ENCODE measurements around the gene GMDS. TPM values are rescaled to one million over a fixed set of nuclear protein-coding genes. Genes with fewer than 3 reads are reported as not detected.

GMDS gene
- total RNA-seq, 5 donors from 2014 or later (not counting 1 experiment from before 2014, with no cell fraction given), result 12.9 to 21.5 (median 14.6) TPM

GRCh38 chr6:1703091-1703855 lies 542.1 kb downstream of the GMDS start:
- H3K27me3 Mint-ChIP-seq, result no peaks in the 10 kb centered on the region
- H3K36me3 Mint-ChIP-seq, result peaks cover 7% of the 10 kb centered on the region
- no peak overlapping the region for H3K4me3 Mint-ChIP-seq
- Histone ChIP-seq H3K27ac (ENCODE audit: low read length) (no peak overlapping the region), H3K4me3 (ENCODE audit: control insufficient read depth in 1 of 2, extremely low read depth in 1 of 2, low read length in 1 of 2) (no peak overlapping the region), H3K27me3 (replicated peaks in 1 of 2; ENCODE audit: control insufficient read depth in 2 of 2, extremely low read depth in 1 of 2, insufficient read depth in 2 of 2, low read length in 1 of 2) (no peaks in the 10 kb centered on the region), H3K9me3 (no peaks in the 10 kb centered on the region), H3K36me3 (ENCODE audit: control insufficient read depth in 2 of 2, extremely low read depth in 1 of 2, insufficient read depth in 1 of 2, low read length in 1 of 2) (no peaks in the 10 kb centered on the region), H3K4me1 (ENCODE audit: control insufficient read depth in 1 of 2, extremely low read depth in 1 of 2, insufficient read depth in 2 of 2, low read length in 2 of 2) (no peaks in the 10 kb centered on the region)
- DNase-seq (no peak), ATAC-seq (replicated peaks in 1 of 4) (no peak)
- no peaks in the 10 kb centered on the region for H3K4me1 Mint-ChIP-seq
- H3K9me3 Mint-ChIP-seq, result no peaks in the 10 kb centered on the region
- ChIA-PET CTCF (interaction anchor here in 1 of 2 donors (0.6 kb wide), 1 partner anchor 95 kb away, joined by 4 read pairs; no protein-coding TSS in a partner anchor), POLR2A (no interaction called here)
- 92% methylated on average over 2 of the region's 9 CpGs for WGBS (ENCODE audit: insufficient coverage)
- no peak overlapping the region for H3K27ac Mint-ChIP-seq

GRCh38 chr6:1702580-1703051 lies 542.8 kb downstream of the GMDS start:
- ChIA-PET CTCF (interaction anchor here in 1 of 2 donors (0.6 kb wide), 1 partner anchor 96 kb away, joined by 4 read pairs; no protein-coding TSS in a partner anchor), POLR2A (no interaction called here)
- H3K27me3 Mint-ChIP-seq, result no peaks in the 10 kb centered on the region
- DNase-seq (no peak), ATAC-seq (replicated peaks in 1 of 4) (no peak)
- H3K9me3 Mint-ChIP-seq, result no peaks in the 10 kb centered on the region
- Histone ChIP-seq H3K27me3 (replicated peaks in 1 of 2; ENCODE audit: control insufficient read depth in 2 of 2, extremely low read depth in 1 of 2, insufficient read depth in 2 of 2, low read length in 1 of 2) (no peaks in the 10 kb centered on the region), H3K4me1 (ENCODE audit: control insufficient read depth in 1 of 2, extremely low read depth in 1 of 2, insufficient read depth in 2 of 2, low read length in 2 of 2) (no peaks in the 10 kb centered on the region), H3K36me3 (ENCODE audit: control insufficient read depth in 2 of 2, extremely low read depth in 1 of 2, insufficient read depth in 1 of 2, low read length in 1 of 2) (no peaks in the 10 kb centered on the region), H3K27ac (ENCODE audit: low read length) (no peak overlapping the region), H3K4me3 (ENCODE audit: control insufficient read depth in 1 of 2, extremely low read depth in 1 of 2, low read length in 1 of 2) (no peak overlapping the region), H3K9me3 (no peaks in the 10 kb centered on the region)
- H3K4me3 Mint-ChIP-seq, result no peak overlapping the region
- peaks cover 13% of the 10 kb centered on the region for H3K36me3 Mint-ChIP-seq
- WGBS (ENCODE audit: insufficient coverage), result 90% methylated on average over 7 of the region's 8 CpGs
- H3K27ac Mint-ChIP-seq, result no peak overlapping the region
- H3K4me1 Mint-ChIP-seq, result no peaks in the 10 kb centered on the region

DNA sequence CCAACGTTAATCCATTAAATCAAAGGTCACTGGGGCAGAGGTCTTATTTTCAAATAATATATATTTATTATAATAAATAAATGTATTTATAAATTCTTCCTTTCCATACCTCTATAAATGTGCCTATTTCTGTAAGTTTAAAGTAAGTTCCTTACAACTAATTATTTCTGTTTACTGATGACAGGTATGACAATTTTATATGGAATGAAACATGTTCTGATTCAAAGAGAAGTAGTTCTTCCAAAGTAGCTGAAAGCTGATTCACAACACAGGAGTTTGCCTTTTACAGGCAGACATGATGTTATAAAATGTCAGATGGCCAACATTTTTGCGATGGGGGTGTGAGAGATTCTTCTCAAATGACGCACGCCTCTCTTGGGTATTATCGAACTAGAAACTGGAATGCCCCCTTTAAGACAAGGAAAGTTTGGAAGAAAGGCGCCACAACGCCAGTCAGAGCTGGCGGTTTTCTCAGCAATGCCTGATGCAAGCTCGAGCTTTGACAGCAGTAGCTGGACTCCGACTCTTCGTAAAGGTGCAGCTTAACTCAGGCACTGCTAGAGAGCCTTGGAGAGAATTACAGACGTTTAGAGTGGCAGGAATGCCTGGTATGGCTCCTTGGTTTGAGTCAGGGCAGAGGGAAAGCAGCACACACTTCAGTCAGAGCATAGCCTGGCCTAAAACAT lies 543.6 kb downstream of the GMDS start:
- Mint-ChIP-seq H3K27ac (no peak overlapping the region), H3K27me3 (no peaks in the 10 kb centered on the region), H3K4me3 (no peak overlapping the region), H3K36me3 (peaks cover 16% of the 10 kb centered on the region), H3K9me3 (no peaks in the 10 kb centered on the region), H3K4me1 (no peaks in the 10 kb centered on the region)
- 89% methylated on average over 10 of the region's 12 CpGs for WGBS (ENCODE audit: insufficient coverage)
- ChIA-PET POLR2A (no interaction called here), CTCF (no interaction called here)
- Histone ChIP-seq H3K4me1 (ENCODE audit: control insufficient read depth in 1 of 2, extremely low read depth in 1 of 2, insufficient read depth in 2 of 2, low read length in 2 of 2) (no peaks in the 10 kb centered on the region), H3K36me3 (ENCODE audit: control insufficient read depth in 2 of 2, extremely low read depth in 1 of 2, insufficient read depth in 1 of 2, low read length in 1 of 2) (no peaks in the 10 kb centered on the region), H3K27ac (ENCODE audit: low read length) (no peak overlapping the region), H3K27me3 (replicated peaks in 1 of 2; ENCODE audit: control insufficient read depth in 2 of 2, extremely low read depth in 1 of 2, insufficient read depth in 2 of 2, low read length in 1 of 2) (no peaks in the 10 kb centered on the region), H3K9me3 (no peaks in the 10 kb centered on the region), H3K4me3 (ENCODE audit: control insufficient read depth in 1 of 2, extremely low read depth in 1 of 2, low read length in 1 of 2) (no peak overlapping the region)
- no peak for ATAC-seq (replicated peaks in 1 of 4)
- no peak for DNase-seq

GRCh38 chr6:1700278-1700967 lies 545.0 kb downstream of the GMDS start:
- ATAC-seq (replicated peaks in 1 of 4) (no peak), DNase-seq (no peak)
- H3K27ac Mint-ChIP-seq, result no peak overlapping the region
- no peak overlapping the region for H3K4me3 ChIP-seq (ENCODE audit: control insufficient read depth in 1 of 2, extremely low read depth in 1 of 2, low read length in 1 of 2)
- no peaks in the 10 kb centered on the region for H3K9me3 Mint-ChIP-seq
- H3K27me3 ChIP-seq (replicated peaks in 1 of 2; ENCODE audit: control insufficient read depth in 2 of 2, extremely low read depth in 1 of 2, insufficient read depth in 2 of 2, low read length in 1 of 2), result no peaks in the 10 kb centered on the region
- no peak overlapping the region for H3K27ac ChIP-seq (ENCODE audit: low read length)
- 93% methylated on average over 9 of the region's 11 CpGs for WGBS (ENCODE audit: insufficient coverage)
- H3K4me3 Mint-ChIP-seq, result no peak overlapping the region
- no peaks in the 10 kb centered on the region for H3K9me3 ChIP-seq
- ChIA-PET CTCF (no interaction called here), POLR2A (no interaction called here)
- H3K36me3 Mint-ChIP-seq, result peaks cover 20% of the 10 kb centered on the region
- no peaks in the 10 kb centered on the region for H3K4me1 Mint-ChIP-seq
- H3K36me3 ChIP-seq (ENCODE audit: control insufficient read depth in 2 of 2, extremely low read depth in 1 of 2, insufficient read depth in 1 of 2, low read length in 1 of 2), result no peaks in the 10 kb centered on the region
- no peaks in the 10 kb centered on the region for H3K27me3 Mint-ChIP-seq
- H3K4me1 ChIP-seq (ENCODE audit: control insufficient read depth in 1 of 2, extremely low read depth in 1 of 2, insufficient read depth in 2 of 2, low read length in 2 of 2), result no peaks in the 10 kb centered on the region

DNA sequence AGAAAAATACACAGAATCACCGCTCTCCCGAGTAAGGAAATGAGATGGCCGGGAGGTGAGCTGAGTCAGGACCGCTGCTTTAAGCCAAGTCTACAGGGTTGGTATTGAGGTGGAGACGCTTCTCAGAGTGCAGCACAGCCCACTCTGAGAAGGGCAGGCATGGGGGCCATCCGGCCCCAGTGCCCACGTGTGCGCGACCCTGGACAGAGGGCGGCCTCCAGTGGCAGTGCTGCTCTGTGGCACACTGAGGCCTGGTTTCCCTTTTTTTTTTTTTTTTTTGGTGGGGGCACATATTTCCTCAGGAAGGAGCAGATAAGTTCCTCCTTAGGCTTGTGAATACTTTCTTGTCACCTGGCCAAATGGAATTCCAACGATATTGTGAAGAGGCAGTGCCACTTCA lies 546.9 kb downstream of the GMDS start:
- no peak overlapping the region for H3K27ac Mint-ChIP-seq
- Histone ChIP-seq H3K4me3 (ENCODE audit: control insufficient read depth in 1 of 2, extremely low read depth in 1 of 2, low read length in 1 of 2) (no peak overlapping the region), H3K36me3 (ENCODE audit: control insufficient read depth in 2 of 2, extremely low read depth in 1 of 2, insufficient read depth in 1 of 2, low read length in 1 of 2) (no peaks in the 10 kb centered on the region), H3K27me3 (replicated peaks in 1 of 2; ENCODE audit: control insufficient read depth in 2 of 2, extremely low read depth in 1 of 2, insufficient read depth in 2 of 2, low read length in 1 of 2) (no peaks in the 10 kb centered on the region), H3K27ac (ENCODE audit: low read length) (no peak overlapping the region), H3K4me1 (ENCODE audit: control insufficient read depth in 1 of 2, extremely low read depth in 1 of 2, insufficient read depth in 2 of 2, low read length in 2 of 2) (no peaks in the 10 kb centered on the region), H3K9me3 (no peaks in the 10 kb centered on the region)
- no peaks in the 10 kb centered on the region for H3K27me3 Mint-ChIP-seq
- no peaks in the 10 kb centered on the region for H3K4me1 Mint-ChIP-seq
- POLR2A ChIA-PET, result no interaction called here
- peaks cover 14% of the 10 kb centered on the region for H3K36me3 Mint-ChIP-seq
- ATAC-seq (replicated peaks in 1 of 4), result no peak
- no peak overlapping the region for H3K4me3 Mint-ChIP-seq
- DNase-seq, result no peak
- CTCF ChIA-PET, result no interaction called here
- no peaks in the 10 kb centered on the region for H3K9me3 Mint-ChIP-seq
- WGBS (ENCODE audit: insufficient coverage), result 94% methylated on average over 9 of the region's 11 CpGs

DNA sequence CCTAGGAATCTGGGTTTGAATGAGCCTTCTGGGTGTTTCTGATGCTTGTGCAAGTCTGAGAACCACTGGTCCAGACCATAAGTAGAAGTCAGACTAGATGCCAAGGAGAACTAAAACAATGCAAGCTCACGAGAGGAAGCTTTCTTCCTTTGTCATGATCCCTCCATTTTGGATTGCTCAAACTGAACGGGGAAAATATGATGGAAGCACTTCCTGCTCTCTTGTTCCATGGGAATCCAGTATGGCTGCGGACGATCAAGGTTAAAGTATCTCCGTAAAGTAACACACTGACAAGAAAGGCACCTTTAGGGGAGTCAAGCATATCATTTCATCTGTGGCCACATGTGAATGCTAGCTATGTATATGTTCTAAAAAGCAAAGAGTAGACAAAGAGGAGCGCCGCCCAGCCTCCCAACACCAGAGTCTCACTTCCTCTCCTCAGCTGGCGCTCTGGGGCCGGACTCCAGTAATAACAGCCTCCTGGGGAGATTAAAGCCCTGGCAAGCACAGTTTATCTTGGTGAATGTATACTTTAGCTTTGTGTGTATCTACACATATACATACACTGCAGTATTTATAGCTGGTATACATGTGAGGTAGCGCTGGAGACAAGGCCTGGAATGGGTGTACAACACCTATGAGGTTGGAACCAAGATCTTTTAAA lies 547.6 kb downstream of the GMDS start:
- peaks cover 0 to under 1% (median 0%) of the 10 kb centered on the region in 3 donors for H3K9me3 Mint-ChIP-seq
- H3K27ac Mint-ChIP-seq, result no peak overlapping the region
- H3K36me3 Mint-ChIP-seq, result peaks cover 20% of the 10 kb centered on the region
- no peaks in the 10 kb centered on the region for H3K4me1 ChIP-seq (ENCODE audit: control insufficient read depth in 1 of 2, extremely low read depth in 1 of 2, insufficient read depth in 2 of 2, low read length in 2 of 2)
- ATAC-seq (replicated peaks in 1 of 4), result no peak
- 66% methylated on average over 2 of the region's 10 CpGs for WGBS (ENCODE audit: insufficient coverage)
- no peaks in the 10 kb centered on the region for H3K9me3 ChIP-seq
- H3K36me3 ChIP-seq (ENCODE audit: control insufficient read depth in 2 of 2, extremely low read depth in 1 of 2, insufficient read depth in 1 of 2, low read length in 1 of 2), result no peaks in the 10 kb centered on the region
- no peaks in the 10 kb centered on the region for H3K4me1 Mint-ChIP-seq
- no peaks in the 10 kb centered on the region for H3K27me3 Mint-ChIP-seq
- H3K27me3 ChIP-seq (replicated peaks in 1 of 2; ENCODE audit: control insufficient read depth in 2 of 2, extremely low read depth in 1 of 2, insufficient read depth in 2 of 2, low read length in 1 of 2), result no peaks in the 10 kb centered on the region
- H3K27ac ChIP-seq (ENCODE audit: low read length), result no peak overlapping the region
- H3K4me3 ChIP-seq (ENCODE audit: control insufficient read depth in 1 of 2, extremely low read depth in 1 of 2, low read length in 1 of 2), result no peak overlapping the region
- POLR2A ChIA-PET, result no interaction called here
- no peak overlapping the region for H3K4me3 Mint-ChIP-seq
- CTCF ChIA-PET, result no interaction called here
- no peak for DNase-seq

Measured in T-cell (primary cell).